Ishikawa (cell line): ENCODE measurements around the gene JPH3.

Experiments
- CEBPB ChIP-seq: IDR thresholded peaks from 2 replicates; pipeline ENCODE4 v1.6.1; 2012
- CREB1 ChIP-seq: IDR thresholded peaks from 2 replicates; pipeline ENCODE4 v1.6.1; 2012; ENCODE audit warnings: low read depth
- EGR1 ChIP-seq: IDR thresholded peaks from 2 replicates; pipeline ENCODE4 v1.6.1; 2012
- EP300 ChIP-seq: IDR thresholded peaks from 2 replicates; pipeline ENCODE4 v1.6.1; 2012; ENCODE audit warnings: borderline replicate concordance
- FOXM1 ChIP-seq: IDR thresholded peaks from 2 replicates; pipeline ENCODE4 v1.6.1; 2012; ENCODE audit warnings: low read depth, borderline replicate concordance
- NFIC ChIP-seq: IDR thresholded peaks from 2 replicates; pipeline ENCODE4 v1.6.1; 2012
- RAD21 ChIP-seq: IDR thresholded peaks from 2 replicates; pipeline ENCODE4 v1.6.1; 2012; ENCODE audit warnings: low read depth
- TAF1 ChIP-seq: IDR thresholded peaks from 2 replicates; pipeline ENCODE4 v1.6.1; 2012; ENCODE audit warnings: low read depth, mild to moderate bottlenecking
- TCF12 ChIP-seq: IDR thresholded peaks from 2 replicates; pipeline ENCODE4 v1.6.1; 2012; ENCODE audit warnings: low read depth
- TEAD4 ChIP-seq: IDR thresholded peaks from 2 replicates; pipeline ENCODE4 v1.6.1; 2012
- YY1 ChIP-seq: IDR thresholded peaks from 2 replicates; pipeline ENCODE4 v1.6.1; 2012; ENCODE audit warnings: low read depth
- ZBTB7A ChIP-seq: IDR thresholded peaks from 2 replicates; pipeline ENCODE4 v1.6.1; 2012; ENCODE audit warnings: low read depth
- TF ChIP-seq, protein P1 (sequence below): IDR thresholded peaks from 2 replicates; pipeline ENCODE4 v1.6.1; 2012; ENCODE audit warnings: low read depth, mild to moderate bottlenecking
- TF ChIP-seq, protein P2 (sequence below): IDR thresholded peaks from 2 replicates; pipeline ENCODE4 v1.6.1; 2012
- TF ChIP-seq, protein P3 (sequence below): IDR thresholded peaks from 2 replicates; pipeline ENCODE4 v1.6.1; 2012

The JPH3 gene

DNA sequence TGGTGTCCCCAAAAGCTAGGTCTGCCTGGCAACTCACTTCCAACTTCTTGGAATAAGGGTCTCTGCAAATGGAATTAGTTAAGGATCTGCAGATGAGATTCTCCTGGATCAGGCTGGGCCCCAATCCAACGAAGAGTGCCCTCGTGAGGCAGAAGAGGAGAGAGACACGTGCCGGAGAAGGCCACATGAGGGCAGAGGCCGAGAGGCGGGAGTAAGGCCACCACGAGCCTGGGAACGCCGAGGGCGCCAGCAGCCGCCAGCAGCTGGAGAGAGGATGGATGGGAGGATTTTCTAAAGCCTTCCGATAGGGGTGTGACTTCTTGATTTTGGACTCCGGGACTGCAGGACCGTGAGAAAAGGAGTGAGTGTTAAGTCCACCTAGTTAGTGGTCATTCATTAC, 76.3 kb downstream of the JPH3 start:
- TF ChIP-seq RAD21: no peak
- TF ChIP-seq FOXM1: no peak
- no peak for TF ChIP-seq TCF12
- no peak for TF ChIP-seq TEAD4
- TF ChIP-seq, protein P1, sequence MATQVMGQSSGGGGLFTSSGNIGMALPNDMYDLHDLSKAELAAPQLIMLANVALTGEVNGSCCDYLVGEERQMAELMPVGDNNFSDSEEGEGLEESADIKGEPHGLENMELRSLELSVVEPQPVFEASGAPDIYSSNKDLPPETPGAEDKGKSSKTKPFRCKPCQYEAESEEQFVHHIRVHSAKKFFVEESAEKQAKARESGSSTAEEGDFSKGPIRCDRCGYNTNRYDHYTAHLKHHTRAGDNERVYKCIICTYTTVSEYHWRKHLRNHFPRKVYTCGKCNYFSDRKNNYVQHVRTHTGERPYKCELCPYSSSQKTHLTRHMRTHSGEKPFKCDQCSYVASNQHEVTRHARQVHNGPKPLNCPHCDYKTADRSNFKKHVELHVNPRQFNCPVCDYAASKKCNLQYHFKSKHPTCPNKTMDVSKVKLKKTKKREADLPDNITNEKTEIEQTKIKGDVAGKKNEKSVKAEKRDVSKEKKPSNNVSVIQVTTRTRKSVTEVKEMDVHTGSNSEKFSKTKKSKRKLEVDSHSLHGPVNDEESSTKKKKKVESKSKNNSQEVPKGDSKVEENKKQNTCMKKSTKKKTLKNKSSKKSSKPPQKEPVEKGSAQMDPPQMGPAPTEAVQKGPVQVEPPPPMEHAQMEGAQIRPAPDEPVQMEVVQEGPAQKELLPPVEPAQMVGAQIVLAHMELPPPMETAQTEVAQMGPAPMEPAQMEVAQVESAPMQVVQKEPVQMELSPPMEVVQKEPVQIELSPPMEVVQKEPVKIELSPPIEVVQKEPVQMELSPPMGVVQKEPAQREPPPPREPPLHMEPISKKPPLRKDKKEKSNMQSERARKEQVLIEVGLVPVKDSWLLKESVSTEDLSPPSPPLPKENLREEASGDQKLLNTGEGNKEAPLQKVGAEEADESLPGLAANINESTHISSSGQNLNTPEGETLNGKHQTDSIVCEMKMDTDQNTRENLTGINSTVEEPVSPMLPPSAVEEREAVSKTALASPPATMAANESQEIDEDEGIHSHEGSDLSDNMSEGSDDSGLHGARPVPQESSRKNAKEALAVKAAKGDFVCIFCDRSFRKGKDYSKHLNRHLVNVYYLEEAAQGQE: no peak
- TF ChIP-seq TAF1: no peak
- no peak for TF ChIP-seq CEBPB
- TF ChIP-seq EGR1: no peak
- no peak for TF ChIP-seq EP300
- TF ChIP-seq, protein P2, sequence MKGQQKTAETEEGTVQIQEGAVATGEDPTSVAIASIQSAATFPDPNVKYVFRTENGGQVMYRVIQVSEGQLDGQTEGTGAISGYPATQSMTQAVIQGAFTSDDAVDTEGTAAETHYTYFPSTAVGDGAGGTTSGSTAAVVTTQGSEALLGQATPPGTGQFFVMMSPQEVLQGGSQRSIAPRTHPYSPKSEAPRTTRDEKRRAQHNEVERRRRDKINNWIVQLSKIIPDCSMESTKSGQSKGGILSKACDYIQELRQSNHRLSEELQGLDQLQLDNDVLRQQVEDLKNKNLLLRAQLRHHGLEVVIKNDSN: no peak
- TF ChIP-seq, protein P3, sequence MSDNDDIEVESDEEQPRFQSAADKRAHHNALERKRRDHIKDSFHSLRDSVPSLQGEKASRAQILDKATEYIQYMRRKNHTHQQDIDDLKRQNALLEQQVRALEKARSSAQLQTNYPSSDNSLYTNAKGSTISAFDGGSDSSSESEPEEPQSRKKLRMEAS: no peak
- TF ChIP-seq NFIC: no peak
- no peak for TF ChIP-seq ZBTB7A
- no peak for TF ChIP-seq CREB1
- no peak for TF ChIP-seq YY1

DNA sequence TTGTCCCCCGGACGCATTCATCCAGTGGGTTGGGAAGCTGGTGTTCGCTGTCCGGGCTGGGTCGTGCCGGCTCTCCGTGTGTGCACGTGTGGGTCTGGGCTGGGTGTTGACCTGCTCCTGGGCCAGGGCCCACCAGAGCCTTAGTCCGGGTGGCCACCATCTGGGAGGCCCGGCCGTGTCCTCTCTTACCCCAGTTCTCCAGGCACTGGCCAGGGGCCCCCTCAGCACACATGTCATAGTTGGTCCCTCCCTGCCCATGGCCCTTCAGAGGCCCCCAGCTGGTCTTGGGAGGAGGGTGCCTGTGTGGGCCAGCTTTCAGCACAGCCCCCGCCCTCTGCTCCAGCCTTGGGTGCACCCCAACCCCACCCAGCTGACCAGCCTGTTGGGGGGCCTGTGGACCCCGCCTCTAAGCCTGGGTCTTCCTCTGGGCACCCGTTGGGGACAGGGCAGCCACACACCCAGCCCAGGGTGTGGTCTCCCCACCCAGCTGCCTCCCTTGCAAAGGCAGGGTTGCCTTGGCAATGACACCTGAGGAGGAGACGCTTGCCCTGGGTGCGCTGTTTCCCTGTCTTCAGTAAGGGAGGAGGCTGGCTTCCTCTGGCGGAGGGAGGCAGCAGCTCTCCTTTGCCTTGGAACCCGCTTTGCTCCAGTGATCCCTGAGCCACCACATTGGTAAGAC, 77.4 kb downstream of the JPH3 start:
- TF ChIP-seq CEBPB: no peak
- no peak for TF ChIP-seq EGR1
- no peak for TF ChIP-seq FOXM1
- no peak for TF ChIP-seq CREB1
- no peak for TF ChIP-seq ZBTB7A

DNA sequence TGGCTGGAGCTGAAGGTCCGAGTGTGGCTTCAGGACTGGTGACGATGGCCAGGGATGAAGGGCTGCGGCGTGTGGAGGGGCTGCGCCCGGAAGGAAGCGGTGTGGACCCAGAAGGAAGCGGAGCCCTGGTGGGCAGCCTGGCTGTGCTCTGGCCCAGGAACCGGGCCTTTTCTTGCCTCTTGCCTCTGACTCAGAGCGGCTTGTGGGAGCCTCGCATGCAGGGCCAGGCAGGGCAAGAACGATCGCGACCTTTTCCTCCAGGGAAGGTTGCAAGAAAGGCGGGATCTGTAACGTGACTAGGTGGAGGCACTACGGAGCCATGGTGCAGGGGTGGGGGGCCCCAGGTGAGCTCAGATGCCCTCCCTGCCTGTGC, 78.0 kb downstream of the JPH3 start:
- TF ChIP-seq TCF12 (no peak), CREB1 (no peak), TAF1 (no peak), CEBPB (no peak), NFIC (no peak), ZBTB7A (no peak), FOXM1 (no peak), RAD21 (no peak), EP300 (no peak), YY1 (no peak), EGR1 (no peak), TEAD4 (no peak)
- TF ChIP-seq, protein P2: no peak
- TF ChIP-seq, protein P1: no peak
- TF ChIP-seq, protein P3: no peak

DNA sequence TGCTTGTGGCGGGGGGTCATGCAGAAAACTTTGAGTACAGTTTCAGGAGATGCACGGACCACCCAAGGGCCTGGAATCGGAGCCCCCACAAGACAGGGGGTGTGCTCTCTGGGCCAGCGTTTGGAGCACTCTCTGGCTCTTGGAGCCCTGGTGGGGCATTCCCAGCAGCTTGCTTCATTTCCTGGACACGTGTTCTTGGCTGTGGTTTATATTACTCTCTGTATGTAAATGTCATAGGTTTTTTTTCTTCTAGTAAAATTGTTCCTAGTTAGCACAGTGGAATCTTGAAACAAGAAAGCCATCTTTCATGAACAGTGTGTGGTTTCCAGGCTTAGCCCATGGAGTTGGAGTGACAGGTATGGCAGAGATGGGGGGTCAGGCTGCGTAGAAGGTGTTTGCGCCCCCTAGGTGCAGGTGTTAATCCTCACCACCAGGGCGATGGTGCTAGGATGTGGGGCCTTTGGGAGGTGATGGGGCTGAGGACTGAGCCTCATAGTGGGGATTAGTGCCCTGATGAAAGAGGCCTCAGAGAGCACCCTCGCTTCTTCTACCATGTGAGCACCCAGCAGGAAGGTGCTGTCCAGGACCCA, 79.8 kb downstream of the JPH3 start:
- TF ChIP-seq, protein P2: peak; percentile 26; the same call in 1 of the 2 replicates
- TF ChIP-seq TAF1: no peak

DNA sequence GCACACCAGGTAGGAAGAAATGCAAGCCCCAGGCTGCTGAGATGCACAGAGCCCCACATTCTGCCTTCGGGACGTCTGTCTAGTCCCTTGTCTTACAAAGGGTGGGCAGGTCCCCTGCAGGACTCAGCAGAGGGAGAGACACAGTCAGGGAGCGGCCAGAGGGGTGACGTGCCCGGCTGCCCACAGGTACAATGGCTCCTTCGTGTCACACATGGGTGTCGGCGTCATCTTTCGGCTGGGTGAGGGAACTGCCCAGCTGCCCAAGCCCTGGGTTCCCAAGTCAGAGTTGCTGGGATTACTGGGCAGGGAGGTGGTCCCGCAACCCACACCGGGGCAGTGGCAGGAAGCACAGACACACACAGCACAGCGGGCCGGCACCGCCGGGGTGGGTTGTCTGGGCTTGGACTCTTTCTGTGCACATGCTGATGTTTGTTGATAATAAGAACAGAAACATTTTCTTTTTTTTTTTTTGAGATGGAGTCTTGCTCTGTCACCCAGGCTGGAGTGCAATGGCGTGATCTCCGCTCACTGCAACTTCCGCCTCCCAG, 80.6 kb downstream of the JPH3 start:
- TF ChIP-seq, protein P2: no peak
- TF ChIP-seq RAD21 (no peak), YY1 (no peak), CEBPB (no peak), EGR1 (no peak), TAF1 (no peak), NFIC (no peak), FOXM1 (no peak), EP300 (no peak)
- TF ChIP-seq, protein P3: no peak
- TF ChIP-seq, protein P1: no peak
